HG02798 (cell line): ENCODE data around the gene ASS1.
"Not testable (repeated sequence)": the region's sequence is repeated elsewhere in the genome, so short reads cannot be mapped to it uniquely, and the experiment has no call there.

Experiments
- ATAC-seq: cut with Tn5 transposase; IDR thresholded peaks from one replicate; pipeline ENCODE4 v1.9.1; 2021; ENCODE audit warnings: mild to moderate bottlenecking; ENCODE audit not compliant: unreplicated experiment, poor library complexity

Gene ASS1

DNA sequence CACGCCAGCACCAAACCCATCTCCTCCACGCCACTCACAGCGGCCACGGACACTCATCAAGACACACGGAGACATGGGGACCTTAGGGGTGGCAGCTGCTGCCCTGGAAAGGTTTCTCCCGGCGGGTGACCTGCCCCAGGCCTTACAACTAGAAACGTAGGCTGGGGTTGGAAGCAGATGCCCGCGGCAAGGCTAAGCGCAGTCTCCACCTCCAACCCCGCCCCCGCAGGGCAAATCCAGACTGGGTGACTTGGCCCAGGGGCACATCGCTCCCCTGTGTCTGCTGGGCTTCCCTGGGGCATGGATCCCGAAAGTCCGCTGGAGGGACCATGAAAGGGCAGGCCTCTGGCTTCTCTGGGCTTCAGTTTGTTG, 12.0 kb upstream of the ASS1 start:
- ATAC-seq: no peak

DNA sequence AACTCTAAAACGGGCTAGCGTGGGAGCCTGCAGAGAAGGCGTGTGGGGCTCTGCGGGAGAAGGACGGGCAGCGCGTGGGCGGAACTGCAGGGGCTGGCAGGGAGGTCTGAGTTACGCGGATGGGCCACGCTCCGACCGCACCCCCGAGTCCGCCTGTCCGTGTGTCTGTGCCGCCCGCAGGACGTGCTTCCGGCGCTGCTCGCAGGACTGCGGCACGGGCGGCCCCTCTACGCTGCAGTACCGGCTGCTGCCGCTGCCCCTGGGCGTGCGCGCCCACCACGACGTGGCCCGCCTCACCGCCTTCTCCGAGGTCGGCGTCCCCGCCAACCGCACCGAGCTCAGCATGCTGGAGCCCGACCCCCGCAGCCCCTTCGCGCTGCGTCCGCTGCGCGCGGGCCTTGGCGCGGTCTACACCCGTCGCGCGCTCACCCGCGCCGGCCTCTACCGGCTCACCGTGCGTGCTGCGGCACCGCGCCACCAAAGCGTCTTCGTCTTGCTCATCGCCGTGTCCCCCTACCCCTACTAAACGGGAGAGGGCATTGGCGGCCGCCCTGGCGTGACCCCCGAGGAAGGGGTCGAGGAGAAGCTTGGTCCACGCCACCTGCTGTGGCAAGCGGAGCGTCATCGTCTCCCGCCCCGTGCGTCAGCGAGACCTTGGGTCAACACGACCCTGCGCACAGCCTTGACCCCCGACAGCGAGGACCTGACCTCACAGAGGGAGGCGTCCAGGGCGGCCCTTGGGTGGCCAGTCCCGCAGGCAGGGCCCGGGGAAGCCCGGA, 11.4 kb upstream of the ASS1 start:
- ATAC-seq: no peak

DNA sequence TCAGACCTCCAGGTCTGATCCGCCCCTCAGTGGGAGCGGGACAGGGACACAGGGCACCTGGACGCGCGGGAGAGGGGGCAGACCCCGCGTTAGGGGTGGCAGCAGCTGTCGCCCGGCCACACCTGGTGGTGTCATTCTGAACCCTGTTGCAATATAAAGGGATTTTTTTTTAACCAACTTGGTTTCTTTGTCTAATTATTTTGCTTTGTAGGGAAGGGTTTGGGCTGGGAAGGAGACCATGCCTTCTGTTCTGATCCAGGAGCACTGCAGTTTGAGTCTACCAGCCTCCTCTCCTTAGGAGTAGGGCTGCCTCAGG, 10.9 kb upstream of the ASS1 start:
- ATAC-seq: no peak

DNA sequence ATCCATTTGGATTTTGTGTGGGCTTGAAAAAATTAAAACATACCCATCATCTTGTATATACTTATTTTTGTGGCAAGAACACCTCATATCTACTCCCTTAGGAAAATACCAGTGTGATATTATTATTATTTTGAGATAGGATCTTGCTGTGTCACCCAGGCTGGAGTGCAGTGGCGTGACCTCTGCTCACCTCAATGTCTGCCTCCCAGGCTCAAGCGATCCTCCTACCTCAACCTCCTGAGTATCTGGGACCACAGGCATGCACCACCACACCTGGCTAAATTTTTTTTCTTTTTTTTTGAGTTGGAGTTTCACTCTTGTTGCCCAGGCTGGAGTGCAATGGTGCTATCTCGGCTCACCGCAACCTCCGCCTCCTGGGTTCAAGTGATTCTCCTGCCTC, 10.1 kb upstream of the ASS1 start:
- not testable (repeated sequence) for ATAC-seq

- no peak for ATAC-seq
Observed at GRCh38 chr9:130437011-130437789, 7.6 kb upstream of the ASS1 start.

GRCh38 chr9:130438382-130438981, 6.3 kb upstream of the ASS1 start:
- no peak for ATAC-seq

DNA sequence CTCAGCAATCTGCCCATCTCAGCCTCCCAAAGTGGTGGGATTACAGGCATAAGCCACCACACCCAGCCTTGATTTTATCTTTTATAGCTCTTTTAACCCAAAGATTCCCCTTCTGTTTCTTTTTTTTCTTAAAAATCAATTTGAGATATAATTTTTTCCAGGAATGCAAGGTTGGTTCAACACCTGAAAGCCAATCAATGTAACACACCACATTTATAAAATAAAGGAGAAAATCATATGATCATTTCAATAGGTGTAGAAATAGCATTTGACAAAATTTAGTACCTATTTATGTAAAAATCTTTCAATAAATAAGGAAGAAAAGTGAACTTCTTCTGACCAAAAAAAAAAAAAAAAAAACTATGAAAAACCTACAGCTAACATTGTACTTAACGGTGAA, 3.7 kb upstream of the ASS1 start:
- ATAC-seq: no peak

DNA sequence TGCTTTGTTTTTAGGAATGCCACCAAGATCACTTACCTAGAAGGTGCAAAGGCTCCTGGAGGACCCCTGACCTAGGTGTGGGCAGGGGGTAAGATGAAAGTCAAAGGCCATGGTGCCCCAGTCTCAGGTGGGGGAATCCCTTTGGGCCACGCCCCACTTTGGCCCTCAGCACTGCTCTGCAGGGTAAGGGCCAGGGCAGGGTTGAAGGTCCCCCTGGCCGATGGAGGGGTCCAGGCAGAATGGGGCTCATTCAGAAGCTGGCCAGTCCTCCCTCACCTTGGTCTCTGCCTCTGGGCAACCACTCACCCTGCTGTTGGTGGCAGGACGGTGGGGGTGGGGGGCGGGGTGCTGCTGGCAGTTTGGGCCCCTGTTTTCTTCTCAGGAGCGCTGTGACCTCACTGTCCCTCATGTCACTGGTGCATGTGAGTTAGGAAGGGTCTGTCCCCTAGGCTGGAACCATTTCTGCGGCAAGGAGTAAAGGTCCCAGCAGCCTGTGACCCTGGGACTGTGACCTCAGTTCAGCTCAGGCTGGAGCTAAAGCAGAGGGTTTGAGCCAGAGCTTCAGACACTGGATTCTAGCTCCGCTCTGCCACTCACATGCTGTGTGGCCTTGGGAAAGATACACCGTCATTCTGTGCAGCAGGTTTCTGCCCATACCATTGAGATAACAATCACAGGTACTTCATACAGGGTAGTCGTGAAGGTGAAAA, 1.9 kb upstream of the ASS1 start:
- ATAC-seq: no peak

DNA sequence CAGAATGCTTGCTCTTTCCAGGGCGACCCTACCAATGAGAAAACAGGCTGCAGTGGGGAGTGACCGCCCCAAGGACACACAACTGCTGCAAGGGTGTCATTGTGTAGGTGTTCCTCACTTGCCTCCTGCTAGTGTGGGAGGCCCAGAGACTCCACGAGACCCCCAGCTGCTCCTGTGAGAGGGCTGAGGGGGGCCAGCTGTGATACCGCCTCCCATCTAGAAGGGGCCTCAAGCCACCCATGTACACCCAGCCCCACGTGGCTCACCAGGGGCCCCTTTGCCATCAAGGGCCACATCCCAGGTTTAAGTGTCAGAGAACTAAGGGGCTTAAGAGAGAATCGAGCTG, 1.3 kb upstream of the ASS1 start:
- ATAC-seq: no peak

DNA sequence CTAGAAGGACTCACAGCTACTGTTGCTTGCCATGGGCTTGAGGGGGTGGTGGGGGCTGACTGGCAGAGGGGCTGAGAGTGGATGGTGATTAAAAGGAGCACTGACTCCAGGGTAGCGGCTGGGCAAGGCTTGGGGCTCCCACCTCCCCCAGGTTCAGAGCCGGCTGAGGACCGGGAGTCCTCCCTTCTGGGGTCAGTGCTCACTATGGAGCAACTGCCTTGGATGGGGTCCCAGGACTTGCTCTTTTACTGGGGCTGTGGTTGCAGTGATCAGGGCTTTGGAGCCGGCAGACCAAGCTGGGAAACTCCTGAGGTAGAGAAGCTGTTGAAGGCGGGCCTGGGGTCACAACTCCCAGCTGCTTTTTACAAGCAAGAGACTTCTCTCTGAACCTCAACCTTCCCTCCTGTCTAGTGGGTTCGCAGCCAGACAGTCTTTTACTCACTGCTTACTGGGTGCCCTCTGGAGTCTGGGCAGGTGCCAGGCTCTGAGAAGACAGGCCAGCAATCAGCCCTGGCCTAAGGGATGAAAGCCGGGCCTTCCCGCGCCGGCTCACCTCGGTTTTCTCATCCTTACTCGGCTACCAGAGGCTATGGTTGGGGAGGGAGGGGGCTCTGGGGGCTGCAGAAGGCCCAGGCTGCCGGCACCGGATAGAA, 795 bp upstream of the ASS1 start:
- ATAC-seq: no peak

GRCh38 chr9:130445268-130445983, 665 bp downstream of the ASS1 start:
- no peak for ATAC-seq

GRCh38 chr9:130446101-130446861, 1.5 kb downstream of the ASS1 start:
- no peak for ATAC-seq

- ATAC-seq: no peak
Observed at GRCh38 chr9:130447193-130447816, 2.5 kb downstream of the ASS1 start.

- ATAC-seq: no peak
Observed at GRCh38 chr9:130448035-130448624, 3.4 kb downstream of the ASS1 start.

DNA sequence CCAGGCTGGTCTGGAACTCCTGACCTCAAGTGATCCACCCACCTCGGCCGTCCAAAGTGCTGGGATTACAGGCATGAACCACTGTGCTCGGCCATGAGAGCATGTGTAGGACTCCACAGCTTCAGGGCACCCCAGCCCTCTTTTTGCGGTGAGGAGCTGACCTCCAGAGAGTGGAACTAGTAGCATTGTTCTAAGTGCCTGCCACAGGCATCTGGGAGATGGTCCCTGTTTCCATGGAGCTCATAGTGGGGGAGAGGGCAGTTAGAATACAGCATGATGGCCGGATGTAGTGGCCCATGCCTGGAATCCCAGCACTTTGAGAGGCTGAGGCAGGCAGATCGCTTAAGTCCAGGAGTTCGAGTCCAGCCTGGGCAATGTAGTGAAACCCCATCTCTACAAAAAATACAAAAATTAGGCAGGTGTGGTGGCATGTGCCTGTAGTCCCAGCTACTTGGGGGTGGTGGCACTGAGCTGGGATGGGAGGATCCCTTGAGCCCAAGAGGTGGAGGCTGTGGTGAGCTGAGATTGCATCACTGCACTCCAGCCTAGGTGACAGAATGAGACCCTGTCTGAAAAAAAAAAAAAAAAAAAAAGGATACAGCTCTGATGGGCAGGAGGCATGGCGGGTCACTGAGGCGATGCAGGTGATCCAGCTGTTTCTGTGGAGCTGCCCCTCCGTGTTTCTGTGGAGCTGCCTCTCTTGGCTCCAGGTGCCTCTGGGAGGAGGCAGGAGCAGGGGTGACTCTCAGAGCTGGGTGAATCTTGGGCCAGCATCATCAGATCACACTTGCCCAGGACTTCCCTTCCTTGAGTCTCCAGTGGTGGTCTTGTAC, 4.2 kb downstream of the ASS1 start:
- ATAC-seq: no peak

DNA sequence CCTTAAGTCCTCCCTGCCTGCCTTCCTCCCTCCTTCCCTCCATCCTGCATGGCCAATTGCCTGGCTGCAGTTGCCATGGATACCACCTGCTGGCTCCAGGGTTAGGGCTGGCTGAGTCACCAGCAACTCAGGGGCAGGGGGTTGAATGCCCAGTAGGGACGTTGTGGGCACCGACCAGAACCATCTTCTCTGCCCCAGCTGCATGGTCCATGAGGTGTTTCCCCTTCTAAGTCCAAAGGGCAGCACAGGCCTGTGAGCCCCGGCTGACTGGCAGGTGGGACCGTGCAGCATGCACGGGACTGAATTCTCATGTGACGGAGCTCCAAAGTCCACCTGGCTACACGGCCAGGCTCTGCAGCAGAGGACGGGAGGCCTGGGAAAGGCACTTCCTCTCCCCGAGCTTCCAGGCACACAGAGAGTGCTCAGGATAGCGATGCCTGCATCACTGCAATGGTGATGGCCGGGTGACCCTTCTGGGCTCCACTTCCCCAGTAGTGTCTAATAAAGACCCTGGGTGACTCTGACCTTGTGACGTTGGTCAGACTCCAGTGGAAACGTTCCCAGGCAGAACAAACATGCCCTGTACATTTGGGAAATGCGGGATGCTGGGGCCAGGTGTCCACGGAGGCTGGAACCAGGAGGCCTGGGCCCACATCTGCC, 5.7 kb downstream of the ASS1 start:
- no peak for ATAC-seq

DNA sequence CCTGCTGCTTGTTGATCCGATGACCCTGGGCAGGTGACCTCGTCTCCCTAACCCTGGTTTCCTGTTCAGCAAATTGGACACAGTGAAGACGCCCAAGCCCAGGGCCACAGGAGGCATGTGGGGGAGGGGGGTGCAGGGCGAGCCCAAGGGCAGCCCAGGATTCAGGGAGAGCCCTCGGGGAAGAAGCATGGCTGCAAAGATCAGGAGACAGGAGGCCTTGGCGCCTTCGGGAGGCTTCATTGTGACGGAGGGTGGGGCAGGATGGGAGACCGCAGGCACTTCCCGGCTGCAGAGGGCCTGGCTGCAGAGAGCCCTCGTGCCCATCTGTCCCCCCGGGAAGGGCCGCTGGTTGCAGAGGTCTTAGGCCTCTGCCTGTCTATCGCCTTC, 6.2 kb downstream of the ASS1 start:
- ATAC-seq: no peak
